HG03571 (cell line): ENCODE measurements around the gene TFF1.

ENCODE experiments used
- ATAC-seq: cut with Tn5 transposase; IDR thresholded peaks from one replicate; pipeline ENCODE4 v1.9.1; 2021; ENCODE audit not compliant: unreplicated experiment

Gene TFF1

GRCh38 chr21:42383331-42383730, 17.0 kb upstream of the TFF1 start:
- ATAC-seq, result no peak

DNA sequence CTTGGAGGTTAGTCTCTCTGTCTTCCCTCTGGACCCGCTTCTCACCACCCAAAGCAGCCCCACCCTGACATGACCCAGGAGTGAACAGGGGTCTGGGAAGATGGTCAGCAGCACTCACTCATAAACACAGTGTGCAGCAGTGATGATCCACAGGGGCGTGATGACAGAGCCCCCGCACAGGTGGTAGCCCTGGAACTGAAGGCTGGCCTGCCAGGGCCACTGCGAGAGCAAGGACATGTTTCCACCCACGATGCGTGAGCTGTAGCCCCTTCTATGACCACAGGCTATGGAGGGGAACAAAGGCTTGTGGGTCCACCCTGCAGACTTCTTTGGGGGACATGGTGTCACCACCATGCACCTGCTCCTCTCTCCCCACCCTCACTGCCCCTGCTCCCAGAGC, 16.6 kb upstream of the TFF1 start:
- no peak for ATAC-seq

DNA sequence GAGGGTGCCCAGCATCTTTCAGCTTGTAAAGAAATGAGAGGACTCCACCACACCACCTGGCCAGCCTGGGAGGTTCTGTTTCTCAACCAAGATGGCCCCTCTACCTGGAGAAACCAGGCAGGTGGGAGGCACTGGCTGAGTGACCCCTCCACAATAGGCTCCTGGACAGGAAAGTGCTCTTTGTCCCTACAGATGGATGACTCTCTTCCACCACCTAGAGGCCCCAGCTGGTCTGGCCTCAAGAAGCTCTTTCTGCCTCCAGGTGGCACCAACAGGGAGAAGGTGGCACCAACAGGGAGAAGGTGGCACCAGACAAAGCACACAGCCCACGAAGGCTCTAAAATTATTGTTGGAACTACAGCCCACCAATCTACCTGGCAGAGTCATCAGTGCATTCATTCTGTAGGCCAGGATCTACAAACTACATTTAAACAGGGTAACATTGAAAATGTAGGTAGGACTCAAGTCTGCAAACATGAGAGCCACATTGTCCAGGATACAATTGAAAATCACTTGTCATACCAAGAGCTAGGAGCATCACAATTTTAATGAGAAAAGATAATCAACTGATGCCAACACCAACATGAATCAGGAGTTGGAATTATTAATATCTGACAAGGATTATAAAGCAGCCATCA, 15.1 kb upstream of the TFF1 start:
- no peak for ATAC-seq

DNA sequence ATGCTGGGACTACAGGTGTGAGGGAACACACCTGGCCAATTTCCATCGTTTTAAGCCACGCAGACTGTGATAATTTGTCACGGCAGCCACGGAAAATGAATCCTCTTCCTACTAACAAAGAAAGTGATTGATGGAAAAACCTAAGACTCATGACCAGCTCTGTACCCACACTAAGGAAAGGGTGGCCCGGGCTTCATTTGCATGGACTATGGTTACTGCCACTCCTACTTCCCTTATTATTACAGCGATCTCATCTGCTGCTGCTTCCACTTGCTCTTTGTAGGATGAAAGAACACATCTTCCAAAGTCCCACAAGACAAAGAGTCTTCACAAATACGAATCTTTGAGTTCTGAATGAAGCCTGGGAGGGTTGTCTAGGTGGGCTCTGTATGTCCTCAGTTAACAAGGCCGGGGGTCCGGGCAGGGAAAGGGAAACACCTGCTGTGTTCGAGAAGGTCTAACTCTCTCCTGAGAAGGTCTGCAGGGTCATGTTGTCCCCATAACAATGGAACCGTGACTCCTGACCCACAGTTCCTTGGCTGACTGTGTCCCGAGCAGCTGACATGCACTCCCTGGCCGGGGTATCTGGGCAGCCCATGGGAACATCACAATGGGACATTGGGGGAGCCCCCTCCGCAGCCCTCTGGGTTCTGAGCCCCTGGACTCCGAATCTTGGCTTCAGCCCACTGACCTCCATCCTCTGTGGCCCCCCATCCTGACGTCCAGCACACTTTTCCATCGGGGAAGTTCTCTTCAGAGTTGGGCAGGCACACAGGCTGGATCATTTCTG, 13.3 kb upstream of the TFF1 start:
- no peak for ATAC-seq

- ATAC-seq, result no peak
Measured at GRCh38 chr21:42378418-42378817, 12.1 kb upstream of the TFF1 start.

GRCh38 chr21:42377951-42378340, 11.6 kb upstream of the TFF1 start:
- no peak for ATAC-seq

DNA sequence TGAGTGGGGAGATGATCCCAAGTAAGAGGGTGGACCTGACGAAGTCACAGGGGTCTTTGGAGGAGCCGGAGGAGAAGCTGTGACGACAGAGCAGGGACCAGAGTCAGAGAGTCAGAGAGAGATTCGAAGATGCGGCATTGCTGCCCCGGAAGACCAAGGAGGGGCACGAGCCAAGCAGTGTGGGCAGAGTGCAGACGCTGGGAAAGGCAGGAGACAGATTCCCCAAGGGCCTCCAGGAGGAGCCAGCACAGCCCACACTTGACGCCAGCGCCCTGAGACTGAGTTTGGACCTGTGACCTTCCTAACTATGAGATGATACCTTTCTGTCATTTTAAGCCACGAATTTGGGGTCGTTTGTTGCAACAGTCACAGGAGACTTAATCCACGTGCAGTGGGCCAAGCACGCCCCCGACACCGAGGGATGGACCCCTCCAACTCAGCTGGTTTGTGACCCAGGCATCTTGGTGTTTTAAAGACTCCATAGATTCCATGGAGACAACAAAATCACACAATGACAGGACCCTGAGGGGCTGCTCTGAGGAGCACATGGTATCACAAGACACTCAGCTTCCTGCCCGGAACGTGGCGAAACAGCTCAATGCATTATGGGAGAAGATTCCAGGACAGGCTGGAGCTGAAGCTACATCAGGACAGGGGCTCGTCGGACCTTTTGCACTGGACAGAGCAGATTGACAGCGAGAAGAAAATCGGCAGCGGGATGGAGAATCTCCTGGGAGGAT, 11.0 kb upstream of the TFF1 start:
- no peak for ATAC-seq

DNA sequence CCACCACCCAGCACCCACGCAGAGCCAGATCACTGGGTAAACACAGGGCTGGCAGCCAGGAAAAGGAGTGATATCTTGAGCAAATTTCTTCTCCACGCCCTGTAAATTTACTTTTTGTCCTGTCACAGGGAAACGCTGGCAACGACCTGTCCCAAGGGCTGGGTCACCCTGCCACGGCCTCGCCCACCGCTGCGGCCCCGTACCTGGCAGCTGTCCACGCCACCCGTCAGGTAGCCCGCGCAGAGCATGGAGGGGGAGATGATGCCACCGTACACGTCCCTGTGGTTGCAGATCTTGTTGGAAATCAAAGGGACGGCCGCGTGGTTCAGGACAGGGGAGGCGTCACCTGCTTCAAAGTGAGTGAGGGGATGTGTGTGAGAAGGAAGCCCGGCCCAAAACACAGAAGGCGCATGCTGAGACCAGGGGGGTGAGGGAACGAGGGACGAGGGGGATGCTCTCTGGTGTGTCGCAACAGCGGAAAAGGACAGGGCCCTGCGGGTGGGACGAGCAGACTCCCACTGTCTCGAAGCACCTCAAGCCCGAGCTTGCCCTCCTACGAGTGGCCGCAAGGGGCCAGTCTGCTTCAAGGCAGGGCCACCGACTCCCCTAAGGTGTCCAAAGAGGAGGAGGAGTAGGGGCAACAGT, 10.1 kb upstream of the TFF1 start:
- no peak for ATAC-seq

DNA sequence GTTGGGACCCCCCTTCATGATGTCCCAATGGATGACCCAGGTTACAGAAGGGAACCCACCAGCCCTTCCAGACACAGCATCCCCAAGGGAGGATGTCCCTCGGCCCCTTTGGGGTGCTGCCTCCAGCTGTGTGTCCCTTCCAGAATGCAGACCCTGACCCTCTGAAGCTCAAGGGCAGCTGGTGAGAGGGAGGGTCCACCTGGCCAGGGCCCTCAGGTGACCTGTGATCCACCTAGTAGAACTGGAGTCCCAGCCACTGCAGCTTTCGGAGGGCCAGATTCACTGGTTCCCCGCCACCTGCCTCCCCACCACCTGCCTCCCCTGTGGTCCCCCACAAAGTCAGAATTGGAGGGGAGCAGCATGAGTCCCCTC, 9.6 kb upstream of the TFF1 start:
- no peak for ATAC-seq

DNA sequence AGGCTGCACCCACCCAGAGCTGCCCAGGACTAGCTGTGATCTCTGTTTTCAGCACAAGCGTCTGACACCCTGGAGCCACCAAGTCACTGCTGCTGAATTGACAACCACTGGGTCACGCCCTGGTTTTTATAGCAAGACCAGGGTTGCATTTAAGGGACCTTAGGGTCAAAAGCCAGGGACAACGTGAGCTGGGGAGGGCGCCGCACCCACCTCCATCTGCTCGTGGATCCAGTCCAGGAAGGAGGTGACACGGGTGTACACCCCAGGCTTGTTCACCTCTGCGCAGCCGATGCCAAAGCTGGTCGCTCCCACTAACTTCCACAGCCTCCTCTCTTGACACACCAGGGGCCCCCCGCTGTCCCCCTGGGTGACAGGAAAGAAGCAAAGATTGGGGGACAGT, 9.2 kb upstream of the TFF1 start:
- no peak for ATAC-seq

DNA sequence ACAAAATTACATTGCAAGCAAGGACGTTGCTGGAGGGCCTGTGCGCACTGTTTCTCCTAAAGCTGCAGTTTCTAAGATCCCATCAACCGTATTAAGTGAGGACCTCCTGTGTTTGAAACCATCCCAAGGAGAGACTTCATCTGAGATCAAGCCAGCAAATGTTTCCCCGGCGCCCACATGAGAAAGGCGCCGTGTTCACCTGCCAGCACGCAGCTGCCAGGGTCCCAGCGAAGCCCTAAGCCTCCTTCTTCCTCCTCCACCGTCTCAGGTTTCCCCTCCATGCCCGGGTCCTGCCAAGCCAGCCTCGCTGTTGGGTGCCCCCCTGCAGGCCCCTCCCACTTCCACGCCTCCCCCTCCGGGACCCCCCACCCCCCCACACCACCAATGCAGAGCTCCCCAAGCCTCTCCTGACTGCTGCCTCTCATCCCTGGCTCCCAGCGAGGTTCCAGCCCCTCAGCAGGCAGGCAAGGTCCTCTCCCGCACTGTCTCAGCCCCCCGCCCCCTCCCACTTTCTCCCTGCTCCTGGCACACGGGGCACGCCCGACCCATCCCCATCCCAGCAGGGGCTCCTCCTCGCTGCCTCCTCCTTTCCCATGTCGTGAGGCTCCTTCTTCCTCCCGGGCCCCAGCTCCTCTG, 8.6 kb upstream of the TFF1 start:
- no peak for ATAC-seq

DNA sequence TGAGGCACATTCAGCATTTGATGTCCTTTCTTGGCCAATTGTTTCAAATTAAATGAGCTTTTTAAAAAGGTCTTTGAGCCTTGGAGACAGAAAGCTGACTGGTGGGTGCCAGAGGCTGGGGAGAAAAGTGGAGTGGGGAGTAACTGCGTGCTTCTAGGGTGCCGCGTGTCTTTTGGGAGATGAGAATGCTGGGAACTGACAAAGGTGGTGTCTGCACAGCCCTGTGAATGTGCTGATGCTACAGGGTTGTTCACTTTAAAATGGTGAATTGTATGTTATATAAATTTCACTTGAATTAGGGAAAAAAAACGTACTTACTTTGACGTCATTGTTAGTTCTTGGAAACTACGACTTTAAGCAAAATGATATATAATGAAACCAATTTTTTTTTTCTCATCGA, 8.1 kb upstream of the TFF1 start:
- ATAC-seq, result no peak

- ATAC-seq, result no peak
Measured at GRCh38 chr21:42373908-42374455, 7.6 kb upstream of the TFF1 start.

DNA sequence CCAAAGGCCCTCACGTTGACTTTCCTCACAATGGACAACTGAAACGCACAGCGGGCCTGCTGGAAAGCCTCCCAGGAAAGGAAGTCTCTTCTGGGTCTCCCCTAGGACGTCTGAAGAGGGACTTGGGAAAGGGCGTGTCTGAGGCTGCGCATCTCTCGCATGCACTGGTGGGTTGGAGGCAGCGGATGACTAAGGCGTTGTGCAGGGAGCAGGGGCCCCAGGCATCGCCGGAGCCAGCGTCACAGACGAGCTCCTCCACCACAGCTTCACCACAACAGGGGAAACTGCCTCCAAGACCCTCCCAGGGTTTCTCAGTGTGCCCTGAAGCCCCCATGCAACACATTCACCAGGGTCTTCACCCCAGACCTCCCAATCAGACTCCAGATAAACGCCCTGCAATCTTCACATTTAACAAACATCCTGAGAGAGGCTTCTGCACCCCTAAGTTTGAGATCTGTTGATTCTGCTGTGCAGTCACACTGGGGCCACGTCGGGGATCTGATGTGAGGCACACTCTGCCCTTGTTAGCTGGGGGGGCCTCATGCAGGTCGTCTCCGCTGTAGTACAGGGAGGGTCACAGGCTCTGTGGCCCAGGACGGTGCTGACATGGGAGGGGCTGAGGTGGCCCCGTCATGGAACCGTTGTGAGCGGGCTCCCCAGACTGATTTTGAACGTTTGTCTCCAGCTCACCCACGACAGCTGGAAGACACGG, 7.0 kb upstream of the TFF1 start:
- no peak for ATAC-seq

- no peak for ATAC-seq
Measured at GRCh38 chr21:42370894-42371654, 4.7 kb upstream of the TFF1 start.

GRCh38 chr21:42369821-42370220, 3.5 kb upstream of the TFF1 start:
- no peak for ATAC-seq

GRCh38 chr21:42367367-42368165, 1.2 kb upstream of the TFF1 start:
- ATAC-seq, result no peak

GRCh38 chr21:42365770-42366169, 565 bp downstream of the TFF1 start:
- no peak for ATAC-seq
